Common myeloid progenitor, CD34-positive (primary cell): ENCODE data around the gene ULK1.

Experiments
- CTCF ChIA-PET: fragments of 350-600 bp; sonication (Branson Sonifier 250); formaldehyde crosslinking; loops from one replicate; lab custom pipeline; 2021; ENCODE audit warnings: antibody characterized with exemption; lab: Charles Lee
- POLR2A ChIA-PET: fragments of 350-600 bp; sonication (Branson Sonifier 250); formaldehyde crosslinking; loops from one replicate; lab custom pipeline; 2021; ENCODE audit warnings: antibody characterized with exemption; lab: Charles Lee
- DNase-seq, 3 donors: peaks; one replicate each; pipeline versions ENCODE4 v3.0.0 to v3.0.0-alpha.2; 2013
- H3K27ac ChIP-seq, 2 experiments: 1 replicate in 1 of 2; 2 replicates in 1 of 2; pipeline ENCODE4 v1.7.0; 2013; ENCODE audit warnings: inconsistent platforms in 2 of 2, low read length in 2 of 2, mild to moderate bottlenecking in 2 of 2, low read depth in 1 of 2, moderate library complexity in 1 of 2; ENCODE audit not compliant: severe bottlenecking in 2 of 2, insufficient read depth in 1 of 2, poor library complexity in 1 of 2
- H3K27me3 ChIP-seq, 5 experiments: replicated peaks in 2 of 5; 1 replicate in 3 of 5; 2 replicates in 2 of 5; pipeline versions ENCODE4 v1.6.1 to v1.7.0; 2013; ENCODE audit warnings: low read length in 4 of 5, mild to moderate bottlenecking in 2 of 5, moderate library complexity in 2 of 5, inconsistent platforms in 1 of 5; ENCODE audit not compliant: insufficient read depth in 5 of 5, control insufficient read depth in 4 of 5
- H3K36me3 ChIP-seq, 4 experiments: 1 replicate in 2 of 4; 2 replicates in 2 of 4; pipeline versions ENCODE4 v1.6.1 to v1.7.0; 2013; ENCODE audit warnings: low read length in 3 of 4, control low read depth in 1 of 4, mild to moderate bottlenecking in 1 of 4; ENCODE audit not compliant: control insufficient read depth in 4 of 4, insufficient read depth in 4 of 4
- H3K4me1 ChIP-seq, 4 experiments: 1 replicate in 3 of 4; 2 replicates in 1 of 4; pipeline versions ENCODE4 v1.6.1 to v1.7.1; 2013; ENCODE audit warnings: low read length in 3 of 4, mild to moderate bottlenecking in 3 of 4, control low read depth in 1 of 4, inconsistent platforms in 1 of 4, moderate library complexity in 1 of 4; ENCODE audit not compliant: control insufficient read depth in 4 of 4, insufficient read depth in 4 of 4; ENCODE audit errors: control extremely low read depth in 1 of 4
- H3K4me3 ChIP-seq, 7 experiments: 1 replicate in 4 of 7; 2 replicates in 3 of 7; pipeline versions ENCODE4 v1.5.1 to v1.7.0; 2013; ENCODE audit warnings: mild to moderate bottlenecking in 7 of 7, low read length in 6 of 7, moderate library complexity in 6 of 7, inconsistent platforms in 2 of 7, low read depth in 2 of 7, control low read depth in 1 of 7; ENCODE audit not compliant: insufficient read depth in 4 of 7, control insufficient read depth in 1 of 7; ENCODE audit errors: extremely low read depth in 1 of 7
- H3K9me3 ChIP-seq, 5 experiments: 1 replicate in 4 of 5; 2 replicates in 1 of 5; pipeline versions ENCODE4 v1.6.1 to v1.7.1; 2013; ENCODE audit warnings: low read length in 4 of 5, mild to moderate bottlenecking in 2 of 5, inconsistent platforms in 1 of 5, low read depth in 1 of 5, moderate library complexity in 1 of 5; ENCODE audit not compliant: control insufficient read depth in 4 of 5, insufficient read depth in 2 of 5; ENCODE audit errors: control extremely low read depth in 1 of 5
- WGBS: methylation state at CpG from one replicate; pipeline ENCODE4 v1.1.5; 2013; ENCODE audit not compliant: insufficient coverage; 5-methylcytosine and 5-hydroxymethylcytosine counted together

Gene ULK1

GRCh38 chr12:131929581-131930456, 35.4 kb downstream of the ULK1 start:
- under 1% methylated on average over 68 of the region's 87 CpGs for WGBS
- H3K4me3 ChIP-seq: peak overlapping the region; percentile 68 to 87 (median 79)
- peaks cover 0 to 18% (median 17%) of the 10 kb centered on the region in 4 experiments for H3K4me1 ChIP-seq
- peak overlapping the region in 1 of 2 experiments; percentile 68 for H3K27ac ChIP-seq
- peaks cover 0 to 32% (median 22%) of the 10 kb centered on the region in 4 experiments for H3K36me3 ChIP-seq
- no peaks in the 10 kb centered on the region for H3K27me3 ChIP-seq
- peak in 2 of 3 donors; percentile 22 to 33 for DNase-seq
- CTCF ChIA-PET: interaction anchor here (1.2 to 1.4 kb wide), 3 partner anchors 9 to 15 kb away, joined by 3 to 4 read pairs (median 4); no protein-coding TSS in a partner anchor
- H3K9me3 ChIP-seq: no peaks in the 10 kb centered on the region
- POLR2A ChIA-PET: interaction anchor here (1.6 kb wide), 1 partner anchor 33 kb away, joined by 6 read pairs; no protein-coding TSS in a partner anchor

- Histone ChIP-seq H3K27me3 (no peaks in the 10 kb centered on the region), H3K27ac (no peak overlapping the region), H3K4me3 (peak overlapping the region in 6 of 7 experiments; percentile 68 to 87 (median 80)), H3K36me3 (peaks cover 0 to 39% (median 26%) of the 10 kb centered on the region in 4 experiments), H3K4me1 (peaks cover 0 to 18% (median 15%) of the 10 kb centered on the region in 4 experiments), H3K9me3 (no peaks in the 10 kb centered on the region)
- DNase-seq: no peak
- WGBS: 100% methylated on average over 4 of the region's 9 CpGs
- CTCF ChIA-PET: interaction anchor here (1.2 to 1.4 kb wide), 2 partner anchors 12 to 15 kb away, joined by 4 read pairs; no protein-coding TSS in a partner anchor
- POLR2A ChIA-PET: interaction anchor here (1.6 kb wide), 1 partner anchor 33 kb away, joined by 6 read pairs; no protein-coding TSS in a partner anchor
Observed at GRCh38 chr12:131930510-131930909, 36.1 kb downstream of the ULK1 start.

DNA sequence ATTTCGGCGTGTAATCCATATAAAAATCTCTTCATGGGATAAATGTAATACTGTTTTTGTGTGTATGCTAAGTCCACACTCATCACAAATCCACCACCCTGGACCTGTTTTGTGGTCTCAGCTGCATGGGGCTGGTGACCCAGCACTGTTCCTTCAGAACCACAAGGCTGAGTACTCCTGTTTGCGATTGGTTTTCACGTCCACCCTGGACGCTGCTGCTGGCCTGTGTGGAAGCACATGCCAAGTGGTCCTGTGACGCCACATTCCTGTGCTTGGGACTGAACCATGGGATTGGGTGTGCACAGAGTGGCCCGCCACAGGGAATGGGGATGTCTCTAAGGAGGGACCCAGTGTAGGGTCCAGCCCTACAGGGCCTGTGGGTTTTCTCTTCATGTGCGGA, 39.0 kb downstream of the ULK1 start:
- no peak overlapping the region for H3K4me3 ChIP-seq
- WGBS: 98% methylated on average over 5 of the region's 8 CpGs
- peaks cover 0 to 15% (median 14%) of the 10 kb centered on the region in 4 experiments for H3K4me1 ChIP-seq
- H3K27ac ChIP-seq: no peak overlapping the region
- H3K27me3 ChIP-seq: no peaks in the 10 kb centered on the region
- no peak for DNase-seq
- CTCF ChIA-PET: no interaction called here
- H3K36me3 ChIP-seq: peaks cover 0 to 54% (median 32%) of the 10 kb centered on the region in 4 experiments
- POLR2A ChIA-PET: no interaction called here
- H3K9me3 ChIP-seq: no peaks in the 10 kb centered on the region

DNA sequence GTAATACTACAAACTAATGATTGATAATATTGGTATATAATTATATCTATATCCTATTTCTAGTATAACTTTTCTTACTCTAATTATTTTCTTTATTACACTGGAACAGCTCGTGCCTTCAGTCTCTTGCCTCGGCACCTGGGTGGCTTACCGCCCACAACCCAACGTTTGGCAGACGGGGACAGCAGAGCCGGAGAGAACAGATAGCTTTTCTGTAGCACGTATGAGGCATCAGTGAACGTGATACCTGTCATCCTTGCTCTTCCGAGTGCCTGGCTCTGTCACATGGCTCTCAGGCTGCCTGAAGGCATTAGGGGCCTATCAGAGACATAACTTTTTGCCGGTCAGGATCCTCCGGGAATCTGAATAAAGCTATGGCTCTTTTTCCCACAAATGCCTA, 40.1 kb downstream of the ULK1 start:
- H3K4me1 ChIP-seq: peaks cover 0 to 12% (median 11%) of the 10 kb centered on the region in 4 experiments
- no peak overlapping the region for H3K4me3 ChIP-seq
- WGBS: 98% methylated on average over 9 of the region's 11 CpGs
- no peak overlapping the region for H3K27ac ChIP-seq
- POLR2A ChIA-PET: no interaction called here
- H3K36me3 ChIP-seq: peaks cover 0 to 64% (median 36%) of the 10 kb centered on the region in 4 experiments
- DNase-seq: no peak
- no peaks in the 10 kb centered on the region for H3K9me3 ChIP-seq
- CTCF ChIA-PET: no interaction called here
- H3K27me3 ChIP-seq: no peaks in the 10 kb centered on the region

DNA sequence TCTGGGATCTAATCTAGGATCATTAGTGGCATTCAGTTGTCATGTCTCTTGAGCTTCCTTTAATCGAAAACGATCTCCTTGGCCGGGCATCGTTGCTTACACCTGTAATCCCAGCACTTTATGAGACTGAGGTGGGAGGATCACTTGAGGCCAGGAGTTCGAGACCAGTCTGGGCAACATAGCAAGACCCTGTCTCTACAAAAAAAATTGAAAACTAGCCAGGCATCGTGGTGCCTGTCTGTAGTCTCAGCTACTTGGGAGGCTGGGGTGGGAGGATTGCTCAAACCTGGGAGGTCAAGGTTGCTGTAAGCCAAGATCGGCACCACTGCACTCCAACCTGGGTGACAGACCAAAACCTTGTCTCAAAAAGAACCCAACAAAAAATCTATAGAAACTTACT, 43.7 kb downstream of the ULK1 start:
- Histone ChIP-seq H3K4me3 (no peak overlapping the region), H3K9me3 (no peaks in the 10 kb centered on the region), H3K4me1 (no peaks in the 10 kb centered on the region), H3K27ac (no peak overlapping the region), H3K27me3 (no peaks in the 10 kb centered on the region), H3K36me3 (peaks cover 8 to 81% (median 43%) of the 10 kb centered on the region in 4 experiments)
- CTCF ChIA-PET: interaction anchor here (1.0 kb wide), 1 partner anchor 9 kb away, joined by 3 read pairs; the partner anchor contains the start of gene PUS1
- POLR2A ChIA-PET: no interaction called here
- DNase-seq: no peak
- 81% methylated on average over 6 of the region's 7 CpGs for WGBS

- Histone ChIP-seq H3K27ac (no peak overlapping the region), H3K9me3 (no peaks in the 10 kb centered on the region), H3K4me3 (no peak overlapping the region), H3K4me1 (no peaks in the 10 kb centered on the region), H3K36me3 (peaks cover 14 to 81% (median 47%) of the 10 kb centered on the region in 4 experiments), H3K27me3 (no peaks in the 10 kb centered on the region)
- 95% methylated on average over 15 of the region's 16 CpGs for WGBS
- POLR2A ChIA-PET: no interaction called here
- CTCF ChIA-PET: interaction anchor here (0.6 to 1.0 kb wide), 2 partner anchors 10 to 576 kb away, joined by 3 read pairs; partner anchors contain the start of gene PUS1
- DNase-seq: no peak
Observed at GRCh38 chr12:131939007-131939406, 44.6 kb downstream of the ULK1 start.

DNA sequence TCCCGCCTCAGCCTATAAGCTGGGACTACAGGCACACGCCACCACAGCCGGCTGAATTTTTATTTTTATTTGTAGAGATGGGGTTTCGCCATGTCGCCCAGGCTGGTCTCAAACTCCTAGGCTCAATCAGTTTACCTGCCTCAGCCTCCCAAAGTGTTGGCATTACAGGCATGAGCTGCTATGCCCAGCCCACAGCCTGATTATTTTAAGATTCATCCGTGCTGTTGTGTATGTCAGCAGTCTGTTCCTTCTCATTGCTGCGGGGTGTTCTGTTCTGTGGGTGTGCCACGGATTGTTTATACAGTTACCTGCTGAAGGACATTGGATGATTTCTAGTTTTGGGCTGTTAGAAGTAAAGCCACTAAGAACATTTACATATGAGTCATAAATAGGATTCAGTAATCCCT, 45.7 kb downstream of the ULK1 start:
- Histone ChIP-seq H3K27ac (no peak overlapping the region), H3K4me3 (no peak overlapping the region), H3K27me3 (no peaks in the 10 kb centered on the region), H3K36me3 (peaks cover 14 to 78% (median 48%) of the 10 kb centered on the region in 4 experiments), H3K4me1 (no peaks in the 10 kb centered on the region), H3K9me3 (no peaks in the 10 kb centered on the region)
- CTCF ChIA-PET: no interaction called here
- POLR2A ChIA-PET: no interaction called here
- no peak for DNase-seq
- 100% methylated on average over 1 of the region's 8 CpGs for WGBS
